ACC112 (cell line): ENCODE results near the gene MUC13.

Experiments used
- H2AFZ ChIP-seq: fragments of 200-600 bp; sonication (generic); one replicate; pipeline ENCODE4 v1.6.0; 2017; ENCODE audit warnings: antibody characterized with exemption, low read length; ENCODE audit not compliant: unreplicated experiment
- H3K27ac ChIP-seq: fragments of 200-600 bp; sonication (generic); 2 replicates; pipeline ENCODE4 v1.5.1; 2014; ENCODE audit warnings: low read depth, mild to moderate bottlenecking, antibody characterized with exemption, low read length, moderate library complexity
- H3K27me3 ChIP-seq: fragments of 200-600 bp; sonication (generic); 2 replicates; pipeline ENCODE4 v1.6.1; 2014; ENCODE audit warnings: mild to moderate bottlenecking, antibody characterized with exemption, low read length, moderate library complexity, mixed read lengths; ENCODE audit not compliant: insufficient read depth
- H3K36me3 ChIP-seq: fragments of 200-600 bp; sonication (generic); 2 replicates; pipeline ENCODE4 v1.6.1; 2016; ENCODE audit warnings: mild to moderate bottlenecking, antibody characterized with exemption, low read length, moderate library complexity, mixed read lengths; ENCODE audit not compliant: insufficient read depth
- H3K4me1 ChIP-seq: fragments of 200-600 bp; sonication (generic); one replicate; pipeline ENCODE4 v1.6.1; 2016; ENCODE audit warnings: low read length, mixed read lengths; ENCODE audit not compliant: insufficient read depth, unreplicated experiment, control insufficient read depth
- H3K4me3 ChIP-seq: fragments of 200-600 bp; sonication (generic); 2 replicates; pipeline ENCODE4 v1.5.1; 2014; ENCODE audit warnings: mild to moderate bottlenecking, low read depth, low read length
- H3K79me2 ChIP-seq: fragments of 200-600 bp; sonication (generic); one replicate; pipeline ENCODE4 v1.6.0; 2016; ENCODE audit warnings: low read length; ENCODE audit not compliant: control insufficient read depth, unreplicated experiment, insufficient read depth

The MUC13 gene

DNA sequence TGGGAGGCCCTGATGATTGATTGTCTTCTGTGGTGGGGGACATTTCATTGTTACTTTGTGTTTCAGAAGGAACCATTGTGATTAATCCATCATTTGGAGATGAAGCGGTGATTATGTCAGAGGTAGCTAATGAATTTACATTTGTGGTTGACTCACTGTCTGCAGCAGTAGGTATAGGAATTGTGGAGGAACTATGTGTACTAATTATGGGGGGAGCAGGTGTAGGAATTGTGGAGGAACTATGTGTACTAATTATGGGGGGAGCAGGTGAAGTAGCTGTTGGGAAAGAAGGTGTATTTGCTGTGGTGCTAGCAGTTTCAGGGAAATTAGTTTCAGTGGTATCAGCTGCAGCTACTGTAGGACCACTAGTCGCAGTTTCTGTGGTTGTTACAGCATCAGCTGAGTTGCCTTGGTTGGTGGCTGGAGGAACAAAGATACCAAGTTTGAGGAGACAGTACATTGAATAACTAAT is 6.9 kb downstream of the MUC13 start:
- H3K27ac ChIP-seq = no peak overlapping the region
- no peaks in the 10 kb centered on the region for H3K4me1 ChIP-seq
- H3K27me3 ChIP-seq = no peaks in the 10 kb centered on the region
- no peaks in the 10 kb centered on the region for H3K36me3 ChIP-seq
- H3K79me2 ChIP-seq = no peaks in the 10 kb centered on the region
- no peak overlapping the region for H2AFZ ChIP-seq
- no peak overlapping the region for H3K4me3 ChIP-seq

DNA sequence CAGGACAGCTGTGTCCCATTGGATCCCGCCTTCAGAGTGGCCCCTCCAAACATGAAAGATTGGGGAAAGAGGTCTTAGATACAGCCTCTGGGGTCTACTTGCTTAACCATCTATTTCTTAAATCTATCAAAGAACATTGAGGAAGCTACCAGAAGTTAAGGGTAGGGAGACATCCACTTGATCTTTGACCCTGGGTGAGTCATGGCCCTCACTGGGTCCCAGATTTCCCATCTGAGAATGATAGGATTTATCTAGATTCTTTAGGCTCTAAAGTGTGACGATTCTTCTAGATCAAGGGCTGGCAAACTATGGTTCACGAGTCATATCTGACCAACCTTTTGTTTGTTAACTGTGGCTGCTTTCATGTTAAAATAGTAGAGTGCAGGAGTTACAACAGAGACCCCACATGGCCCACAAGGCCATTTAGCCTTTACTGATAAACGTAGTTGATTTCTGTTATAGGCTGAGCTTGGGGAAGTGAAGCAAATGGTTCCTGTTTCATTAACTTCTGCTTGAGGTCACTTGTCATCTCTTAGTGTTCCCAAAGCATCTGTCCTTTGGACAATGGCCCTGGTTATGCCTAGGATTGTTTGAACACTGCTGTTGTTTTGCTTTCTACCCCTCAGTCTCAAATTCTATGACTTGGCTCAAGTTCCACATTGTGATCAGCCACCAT is 8.0 kb downstream of the MUC13 start:
- H3K4me1 ChIP-seq = no peaks in the 10 kb centered on the region
- no peak overlapping the region for H3K27ac ChIP-seq
- H2AFZ ChIP-seq = no peak overlapping the region
- no peaks in the 10 kb centered on the region for H3K36me3 ChIP-seq
- no peak overlapping the region for H3K4me3 ChIP-seq
- no peaks in the 10 kb centered on the region for H3K27me3 ChIP-seq
- H3K79me2 ChIP-seq = no peaks in the 10 kb centered on the region

DNA sequence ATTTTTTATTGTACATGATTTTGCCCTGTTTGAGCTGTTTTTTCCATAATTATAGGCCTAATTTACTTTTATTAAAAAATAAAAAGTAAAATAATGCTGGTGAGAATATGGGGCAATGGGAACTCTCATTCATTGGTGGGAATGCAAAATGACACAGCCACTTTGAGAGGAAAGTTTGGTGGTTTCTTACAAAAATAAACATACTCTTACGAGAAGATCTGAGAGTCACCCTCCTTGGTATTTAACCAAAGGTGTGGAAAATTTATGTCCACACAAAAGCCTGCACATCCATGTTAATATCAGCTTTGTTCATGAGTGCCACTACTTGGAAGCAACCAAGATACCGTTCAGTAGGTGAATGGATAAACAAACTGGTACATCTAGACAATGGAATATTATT is 9.8 kb downstream of the MUC13 start:
- no peaks in the 10 kb centered on the region for H3K79me2 ChIP-seq
- no peak overlapping the region for H3K4me3 ChIP-seq
- no peaks in the 10 kb centered on the region for H3K27me3 ChIP-seq
- no peak overlapping the region for H2AFZ ChIP-seq
- H3K4me1 ChIP-seq = no peaks in the 10 kb centered on the region
- H3K36me3 ChIP-seq = no peaks in the 10 kb centered on the region
- no peak overlapping the region for H3K27ac ChIP-seq

DNA sequence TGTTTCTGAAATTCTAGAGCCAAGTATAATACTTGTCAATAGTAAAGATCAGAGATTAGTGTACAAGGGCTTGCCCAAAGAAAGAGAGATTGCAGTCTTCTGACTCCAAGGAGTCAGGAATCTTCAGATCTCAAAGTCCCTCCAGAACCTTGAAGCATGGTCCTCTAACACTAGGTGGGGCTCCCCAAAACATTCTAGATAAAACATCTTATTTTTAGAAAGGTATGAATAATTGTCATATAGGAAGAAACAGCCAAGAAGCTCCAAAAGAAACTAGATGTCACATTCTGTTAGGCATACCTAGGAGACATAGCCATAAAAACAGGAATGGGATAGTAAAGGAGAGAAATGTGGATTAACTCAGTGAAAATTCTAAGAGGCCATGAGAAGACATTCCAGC is 10.7 kb downstream of the MUC13 start:
- H3K79me2 ChIP-seq = no peaks in the 10 kb centered on the region
- H3K4me3 ChIP-seq = no peak overlapping the region
- H3K36me3 ChIP-seq = no peaks in the 10 kb centered on the region
- no peak overlapping the region for H2AFZ ChIP-seq
- H3K27ac ChIP-seq = no peak overlapping the region
- no peaks in the 10 kb centered on the region for H3K27me3 ChIP-seq
- no peaks in the 10 kb centered on the region for H3K4me1 ChIP-seq

DNA sequence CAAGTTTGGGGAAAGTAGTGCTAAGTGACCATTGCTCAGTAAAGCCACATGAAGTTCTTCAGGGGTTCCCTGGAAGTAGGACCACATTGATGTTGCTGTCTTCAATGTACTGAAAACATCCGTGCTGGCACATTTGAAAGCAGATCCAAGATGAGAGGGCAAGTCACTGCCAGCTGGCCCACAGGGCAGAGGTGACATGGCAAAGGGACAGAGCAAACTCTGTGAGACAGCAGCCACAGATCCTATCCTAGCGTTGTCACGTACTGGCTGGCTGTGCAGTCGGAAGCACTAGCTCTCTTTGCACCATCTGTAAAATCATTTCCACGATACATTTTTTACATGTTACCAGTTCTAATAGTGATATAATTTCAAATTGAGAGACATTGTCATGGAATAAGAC is 13.8 kb downstream of the MUC13 start:
- H3K27ac ChIP-seq = no peak overlapping the region
- no peaks in the 10 kb centered on the region for H3K79me2 ChIP-seq
- no peaks in the 10 kb centered on the region for H3K4me1 ChIP-seq
- H3K4me3 ChIP-seq = no peak overlapping the region
- no peak overlapping the region for H2AFZ ChIP-seq
- peaks cover 10% of the 10 kb centered on the region; the same call in 1 of the 2 replicates for H3K27me3 ChIP-seq
- H3K36me3 ChIP-seq = no peaks in the 10 kb centered on the region

DNA sequence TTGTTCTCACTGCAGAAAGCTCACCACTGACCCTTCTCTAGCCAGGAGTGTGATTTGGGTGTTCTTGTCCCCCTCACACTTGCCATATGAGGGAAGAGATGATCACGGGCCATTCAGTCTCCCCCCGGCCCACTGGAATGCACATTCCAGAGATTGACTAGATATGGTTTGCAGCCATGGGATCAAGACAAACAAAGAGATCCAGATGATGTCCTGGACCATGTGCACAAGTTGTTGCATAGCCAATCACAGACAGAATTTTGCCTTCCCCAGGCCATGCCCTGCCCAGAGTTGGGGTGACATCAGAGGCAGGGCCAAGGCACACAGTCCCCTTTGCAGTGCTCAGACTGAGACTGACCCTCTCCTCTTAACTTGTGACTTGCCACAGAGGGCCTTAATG is 14.8 kb downstream of the MUC13 start:
- H3K27me3 ChIP-seq = peaks cover 10% of the 10 kb centered on the region; the same call in 1 of the 2 replicates
- no peaks in the 10 kb centered on the region for H3K4me1 ChIP-seq
- no peak overlapping the region for H3K4me3 ChIP-seq
- H3K79me2 ChIP-seq = no peaks in the 10 kb centered on the region
- no peaks in the 10 kb centered on the region for H3K36me3 ChIP-seq
- no peak overlapping the region for H3K27ac ChIP-seq
- no peak overlapping the region for H2AFZ ChIP-seq

DNA sequence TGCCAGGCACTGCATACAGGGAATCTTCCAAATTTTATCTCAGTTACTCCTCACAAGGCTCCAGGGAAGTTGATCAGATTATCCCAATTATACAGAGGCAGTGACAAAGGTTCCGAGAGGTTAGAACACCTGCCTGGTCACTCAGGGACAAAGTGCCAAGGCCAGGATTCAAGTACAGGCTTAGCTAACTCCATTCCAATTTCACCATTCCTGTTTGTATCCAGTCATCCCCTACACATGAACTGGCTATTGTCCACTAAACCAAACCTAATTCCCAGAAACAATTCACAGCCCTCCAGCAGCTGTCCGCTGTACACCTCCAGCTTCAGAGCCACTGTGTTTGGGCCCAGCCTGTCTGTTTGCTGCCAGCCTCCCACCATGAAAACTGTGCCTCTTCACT is 16.0 kb downstream of the MUC13 start:
- Histone ChIP-seq H3K27ac (no peak overlapping the region), H3K36me3 (no peaks in the 10 kb centered on the region), H3K27me3 (peaks cover 10% of the 10 kb centered on the region; the same call in 1 of the 2 replicates), H3K4me1 (no peaks in the 10 kb centered on the region), H3K79me2 (no peaks in the 10 kb centered on the region), H3K4me3 (no peak overlapping the region), H2AFZ (no peak overlapping the region)

DNA sequence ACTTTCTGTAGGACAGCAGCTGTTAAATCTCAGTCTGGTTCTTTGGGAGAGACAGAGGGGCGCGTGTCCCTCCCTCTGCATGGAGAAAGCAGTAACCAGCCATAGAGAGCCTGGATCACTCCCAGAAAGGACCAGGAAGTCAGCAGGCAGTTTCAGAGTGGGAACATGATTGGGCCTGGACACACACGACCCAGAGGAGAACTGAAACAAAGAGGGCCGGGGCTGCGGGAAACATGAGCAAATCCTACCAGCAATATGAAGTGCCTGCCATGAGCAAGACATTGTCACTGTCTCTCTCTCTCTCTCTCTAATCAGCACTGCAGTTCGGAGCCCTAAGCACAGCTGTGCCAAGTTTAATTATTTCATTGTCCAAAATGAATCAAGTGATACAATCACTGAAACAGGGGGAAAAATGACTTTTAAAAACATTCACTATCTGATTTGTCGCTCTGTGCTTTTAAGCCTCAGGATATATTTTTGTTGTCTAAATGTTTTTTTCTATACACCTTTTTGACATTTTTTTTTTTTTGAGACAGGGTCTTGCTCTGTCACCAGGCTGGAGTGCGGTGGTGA is 17.6 kb downstream of the MUC13 start:
- Histone ChIP-seq H2AFZ (no peak overlapping the region), H3K4me1 (no peaks in the 10 kb centered on the region), H3K27ac (no peak overlapping the region), H3K79me2 (no peaks in the 10 kb centered on the region), H3K27me3 (peaks cover 10% of the 10 kb centered on the region; the same call in 1 of the 2 replicates), H3K4me3 (no peak overlapping the region), H3K36me3 (no peaks in the 10 kb centered on the region)

DNA sequence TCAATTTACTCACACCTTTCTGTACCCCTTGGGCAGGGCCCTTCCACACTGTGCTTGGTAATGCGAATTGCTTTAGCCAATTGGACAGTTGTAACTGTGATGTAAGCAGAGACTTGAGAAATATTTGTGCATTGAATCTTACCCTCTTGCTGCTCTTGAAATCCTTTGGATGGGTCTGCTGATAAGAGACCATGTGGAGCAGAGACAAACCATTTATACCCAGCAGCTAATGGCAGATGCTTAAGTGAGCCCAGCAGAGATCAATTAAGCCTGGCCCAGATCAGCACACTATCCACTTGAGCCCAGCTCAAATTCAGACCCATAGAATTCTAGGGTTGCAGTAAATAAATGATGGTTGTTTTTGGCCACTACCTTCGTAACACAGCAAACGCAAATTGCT is 19.3 kb downstream of the MUC13 start:
- no peak overlapping the region for H2AFZ ChIP-seq
- H3K4me1 ChIP-seq = no peaks in the 10 kb centered on the region
- H3K4me3 ChIP-seq = no peak overlapping the region
- no peak overlapping the region for H3K27ac ChIP-seq
- no peaks in the 10 kb centered on the region for H3K79me2 ChIP-seq
- H3K36me3 ChIP-seq = no peaks in the 10 kb centered on the region
- H3K27me3 ChIP-seq = peaks cover 10% of the 10 kb centered on the region; the same call in 1 of the 2 replicates

DNA sequence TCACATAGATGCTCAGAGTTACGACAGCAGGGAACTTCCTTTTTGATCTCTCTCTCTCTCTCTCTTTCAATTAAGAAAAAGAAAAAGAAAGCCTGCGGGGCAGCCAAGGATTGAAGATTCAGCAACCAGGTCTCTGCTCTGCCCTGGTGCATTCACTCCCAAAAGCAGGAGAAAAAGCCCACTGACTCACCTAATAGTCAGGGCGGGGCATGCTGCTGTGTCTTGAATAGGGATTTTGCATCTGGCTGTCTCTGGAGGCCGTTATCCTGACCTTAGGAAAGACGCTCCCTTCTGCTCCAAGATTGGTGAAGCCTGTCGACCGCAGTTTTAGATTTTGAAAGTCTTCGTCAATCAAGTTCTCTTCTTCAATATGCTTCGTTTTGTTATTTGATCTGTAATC is 26.6 kb downstream of the MUC13 start:
- Histone ChIP-seq H3K36me3 (no peaks in the 10 kb centered on the region), H3K79me2 (no peaks in the 10 kb centered on the region), H3K4me1 (no peaks in the 10 kb centered on the region), H2AFZ (no peak overlapping the region), H3K27me3 (no peaks in the 10 kb centered on the region), H3K27ac (no peak overlapping the region), H3K4me3 (no peak overlapping the region)

DNA sequence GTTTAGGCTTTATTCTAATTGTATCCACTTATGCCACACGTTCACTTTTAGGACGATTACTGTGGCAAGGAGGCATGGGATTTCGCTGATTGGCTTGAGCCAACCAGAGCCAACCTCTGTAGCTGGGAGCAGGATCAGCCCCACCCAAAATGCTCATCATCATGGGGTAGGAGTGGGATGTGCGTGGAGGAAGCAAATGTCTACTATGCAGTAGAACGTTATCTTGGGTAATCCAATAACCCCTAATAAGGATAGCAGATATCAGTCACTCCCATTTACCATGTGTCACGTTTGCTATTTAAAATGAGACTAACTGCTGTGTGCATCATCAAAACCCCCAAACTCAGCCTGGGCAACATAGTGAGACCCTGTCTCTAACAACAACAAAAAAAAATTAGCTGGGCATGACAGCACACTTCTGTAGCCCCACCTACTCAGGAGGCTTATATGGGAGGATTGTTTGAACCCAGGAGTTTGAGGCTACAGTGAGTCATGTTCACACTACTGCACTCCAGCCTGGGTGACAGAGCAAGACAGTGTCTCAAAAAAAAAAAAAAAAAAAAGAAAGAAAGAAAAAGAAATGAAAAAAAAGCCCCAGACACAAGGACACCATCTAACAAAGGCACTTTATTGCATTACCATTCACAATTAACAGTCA is 29.6 kb downstream of the MUC13 start:
- Histone ChIP-seq H3K79me2 (no peaks in the 10 kb centered on the region), H3K27me3 (no peaks in the 10 kb centered on the region), H2AFZ (no peak overlapping the region), H3K36me3 (no peaks in the 10 kb centered on the region), H3K4me1 (peaks cover 8% of the 10 kb centered on the region), H3K27ac (no peak overlapping the region), H3K4me3 (no peak overlapping the region)
